GM11168 (cell line): ENCODE measurements around the gene IDI1.
"Not testable (repeated sequence)": the region's sequence is repeated elsewhere in the genome, so short reads cannot be mapped to it uniquely, and the experiment has no call there.

Experiments used
- in situ Hi-C: fragments of 300-500 bp; cut with MboI; formaldehyde crosslinking; loops from one replicate; pipeline ENCODE4 v1.12.0; 2022; ENCODE audit warnings: low sequenced_read_pairs; ENCODE audit not compliant: unreplicated experiment

Gene IDI1

GRCh38 chr10:1036341-1036791 is 12.6 kb downstream of the IDI1 start:
- in situ Hi-C loops = no loop called here

GRCh38 chr10:1035201-1035600 is 13.7 kb downstream of the IDI1 start:
- in situ Hi-C loops = no loop called here

GRCh38 chr10:1034758-1035157 is 14.2 kb downstream of the IDI1 start:
- in situ Hi-C loops = no loop called here

- in situ Hi-C loops = no loop called here
These were observed 15.3 kb downstream of the IDI1 start for GRCh38 chr10:1033601-1034000.

- in situ Hi-C loops = no loop called here
These were observed 19.1 kb downstream of the IDI1 start for GRCh38 chr10:1029838-1030237.

- in situ Hi-C loops = no loop called here
These were observed 22.3 kb downstream of the IDI1 start for GRCh38 chr10:1026578-1026977.

GRCh38 chr10:1025683-1026082 is 23.2 kb downstream of the IDI1 start, which contains the start of gene IDI2:
Gene IDI2 (minus strand): TSS chr10:1025859. CDS start chr10:1024723, 1,136 bp downstream.
- in situ Hi-C loops = no loop called here

GRCh38 chr10:1024103-1024502 is 24.8 kb downstream of the IDI1 start:
- in situ Hi-C loops = no loop called here

GRCh38 chr10:1022413-1022812 is 26.5 kb downstream of the IDI1 start:
- in situ Hi-C loops = no loop called here

GRCh38 chr10:1020958-1021357 is 28.0 kb downstream of the IDI1 start:
- in situ Hi-C loops = no loop called here

- in situ Hi-C loops = no loop called here
These were observed 28.5 kb downstream of the IDI1 start for GRCh38 chr10:1020460-1020859.

GRCh38 chr10:1019362-1019761 is 29.6 kb downstream of the IDI1 start:
- in situ Hi-C loops = no loop called here

GRCh38 chr10:1015688-1016087 is 33.2 kb downstream of the IDI1 start:
- in situ Hi-C loops = no loop called here

GRCh38 chr10:1011696-1012095 is 37.2 kb downstream of the IDI1 start:
- in situ Hi-C loops = no loop called here

GRCh38 chr10:1010703-1011102 is 38.2 kb downstream of the IDI1 start:
- in situ Hi-C loops = no loop called here

GRCh38 chr10:1009947-1010346 is 39.0 kb downstream of the IDI1 start:
- in situ Hi-C loops = not testable (repeated sequence)

GRCh38 chr10:1009071-1009494 is 39.8 kb downstream of the IDI1 start:
- in situ Hi-C loops = no loop called here

GRCh38 chr10:1007583-1007982 is 41.3 kb downstream of the IDI1 start:
- in situ Hi-C loops = no loop called here

- in situ Hi-C loops = no loop called here
These were observed 42.3 kb downstream of the IDI1 start for GRCh38 chr10:1006573-1006972.

GRCh38 chr10:1003884-1004670 is 44.8 kb downstream of the IDI1 start:
- in situ Hi-C loops = no loop called here

- in situ Hi-C loops = no loop called here
These were observed 46.4 kb downstream of the IDI1 start for GRCh38 chr10:1002425-1003006.
